Upper lobe of right lung (tissue), 1 donor: ENCODE results near the gene BZW1. TPM values are rescaled to one million over a fixed set of nuclear protein-coding genes. Genes with fewer than 3 reads are reported as not detected.
"Not testable (repeated sequence)": the region's sequence is repeated elsewhere in the genome, so short reads cannot be mapped to it uniquely, and the experiment has no call there.

Experiments used
- ATAC-seq: fragments of 200-7000 bp; cut with Tn5 transposase; one replicate; pipeline ENCODE4 v1.9.1; 2020; ENCODE audit warnings: mild to moderate bottlenecking, moderate library complexity
- DNase-seq: peaks from one replicate; pipeline ENCODE4 v3.0.0-alpha.2; 2020
- H3K27ac ChIP-seq: fragments of 200-600 bp; one replicate; pipeline ENCODE4 v1.8.0; 2022
- H3K27me3 ChIP-seq: fragments of 200-600 bp; one replicate; pipeline ENCODE4 v1.8.0; 2022; ENCODE audit warnings: mild to moderate bottlenecking
- H3K36me3 ChIP-seq: fragments of 200-600 bp; one replicate; pipeline ENCODE4 v1.8.0; 2022
- H3K4me1 ChIP-seq: fragments of 200-600 bp; one replicate; pipeline ENCODE4 v1.8.0; 2022
- H3K4me3 ChIP-seq: fragments of 200-600 bp; one replicate; pipeline ENCODE4 v1.8.0; 2022; ENCODE audit warnings: mild to moderate bottlenecking
- H3K9me3 ChIP-seq: fragments of 200-600 bp; one replicate; pipeline ENCODE4 v1.8.0; 2022
- CTCF ChIP-seq: fragments of 200-600 bp; IDR thresholded peaks from one replicate; pipeline ENCODE4 v1.8.0; 2022; ENCODE audit warnings: antibody characterized with exemption
- intact Hi-C: fragments of 100-400 bp; cut with DNase I; formaldehyde crosslinking; loops from one replicate; pipeline ENCODE4 v1.11.0; 2022
- total RNA-seq: library from RNA; stranded (reverse); fragmentation: NEBNext Ultra II Directional; extraction: Animal tissue kit (Norgen Biotek cat#: 25700); gene quantifications from one replicate; pipeline ENCODE4 v1.2.1, GENCODE V29; 2021
- donor health status: DM: no; HTN: yes; CAD: no; lungs with severe emphysema.

The BZW1 gene
- total RNA-seq, 1 donor from 2014 or later, result 158 TPM

GRCh38 chr2:200800458-200800857, 11.3 kb upstream of the BZW1 start:
- no peak for TF ChIP-seq CTCF
- Histone ChIP-seq H3K27ac (no peak overlapping the region), H3K27me3 (no peaks in the 10 kb centered on the region), H3K4me3 (no peak overlapping the region), H3K4me1 (peaks cover 4% of the 10 kb centered on the region), H3K36me3 (no peaks in the 10 kb centered on the region), H3K9me3 (no peaks in the 10 kb centered on the region)
- DNase-seq (no peak), ATAC-seq (no peak)
- intact Hi-C loops, result no loop called here

DNA sequence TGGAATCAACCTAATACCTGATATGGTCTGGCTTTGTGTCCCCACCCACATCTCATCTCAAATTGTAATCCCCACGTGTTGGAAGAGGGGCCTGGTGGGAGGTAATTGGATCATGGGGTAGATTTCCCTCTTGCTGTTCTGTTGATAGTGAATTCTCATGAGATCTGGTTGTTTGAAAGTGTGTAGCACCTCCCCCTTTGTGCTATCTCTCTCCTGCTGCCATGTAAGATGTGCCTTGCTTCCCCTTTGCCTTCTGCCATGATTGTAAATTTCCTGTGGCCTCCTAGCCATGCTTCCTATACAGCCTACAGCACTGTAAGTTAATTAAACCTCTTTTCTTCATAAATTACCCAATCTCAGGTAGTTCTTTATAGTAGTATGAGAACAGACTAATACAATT, 10.3 kb upstream of the BZW1 start:
- H3K4me1 ChIP-seq, DNase-seq, ATAC-seq, intact Hi-C loops, H3K27me3 ChIP-seq, H3K36me3 ChIP-seq, H3K27ac ChIP-seq, H3K4me3 ChIP-seq, H3K9me3 ChIP-seq: not testable (repeated sequence)

- peak overlapping the region; percentile 99 for H3K27ac ChIP-seq
- no peak overlapping the region for H3K4me3 ChIP-seq
- TF ChIP-seq CTCF, result no peak
- H3K36me3 ChIP-seq, result peaks cover 18% of the 10 kb centered on the region
- ATAC-seq, result no peak
- no peak for DNase-seq
- no peaks in the 10 kb centered on the region for H3K27me3 ChIP-seq
- intact Hi-C loops, result no loop called here
- H3K4me1 ChIP-seq, result peaks cover 28% of the 10 kb centered on the region
- no peaks in the 10 kb centered on the region for H3K9me3 ChIP-seq
Measured at GRCh38 chr2:200809506-200810251, 2.0 kb upstream of the BZW1 start.

DNA sequence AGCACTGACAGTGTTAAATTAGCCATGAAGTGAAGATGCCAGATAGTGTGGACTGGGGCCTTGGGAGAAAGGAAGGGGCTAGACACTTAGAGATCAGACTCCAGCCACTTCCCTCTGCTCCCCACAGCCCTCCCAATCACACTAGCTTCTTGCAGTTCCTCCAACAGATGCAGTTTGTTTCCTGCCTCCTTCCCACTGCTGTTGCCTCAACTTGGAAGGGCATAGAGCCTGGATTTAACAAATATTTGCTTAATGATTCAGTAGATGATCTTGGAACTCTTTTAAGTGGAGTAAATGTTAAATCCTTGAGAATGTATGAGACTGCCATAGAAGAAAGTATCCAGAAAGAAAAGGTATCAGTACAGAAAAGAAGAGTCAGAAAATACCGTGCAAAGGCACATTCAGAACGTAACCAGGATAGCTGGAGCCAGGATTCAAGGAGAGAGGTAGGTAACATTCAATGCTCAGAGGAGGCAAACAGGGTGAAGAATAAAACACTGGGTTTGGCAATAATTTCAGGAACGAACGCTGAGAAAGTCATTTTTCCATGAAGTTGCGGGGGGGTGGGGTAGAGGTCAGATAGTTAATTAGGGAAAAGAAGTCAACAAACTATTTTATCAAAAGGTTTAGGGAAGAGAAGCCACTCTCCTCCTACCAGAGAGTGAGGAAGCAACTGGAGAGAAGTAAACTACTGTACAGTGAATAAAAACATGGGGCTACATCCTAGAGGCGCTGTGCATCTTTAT, 1.3 kb upstream of the BZW1 start:
- ATAC-seq (no peak), DNase-seq (no peak)
- peaks cover 25% of the 10 kb centered on the region for H3K36me3 ChIP-seq
- TF ChIP-seq CTCF, result no peak
- peak overlapping the region; percentile 99 for H3K27ac ChIP-seq
- H3K27me3 ChIP-seq, result no peaks in the 10 kb centered on the region
- intact Hi-C loops, result no loop called here
- H3K4me3 ChIP-seq, result peak overlapping the region; percentile 96
- peaks cover 32% of the 10 kb centered on the region for H3K4me1 ChIP-seq
- H3K9me3 ChIP-seq, result no peaks in the 10 kb centered on the region

- H3K4me1 ChIP-seq, result peaks cover 32% of the 10 kb centered on the region
- peak overlapping the region; percentile 99 for H3K27ac ChIP-seq
- ATAC-seq (no peak), DNase-seq (no peak)
- H3K36me3 ChIP-seq, result peaks cover 30% of the 10 kb centered on the region
- intact Hi-C loops, result no loop called here
- H3K27me3 ChIP-seq, result no peaks in the 10 kb centered on the region
- TF ChIP-seq CTCF, result no peak
- H3K9me3 ChIP-seq, result no peaks in the 10 kb centered on the region
- H3K4me3 ChIP-seq, result peak overlapping the region; percentile 96
Measured at GRCh38 chr2:200810998-200811332, 745 bp upstream of the BZW1 start.
